ENCODE data around the gene RALGPS1. TPM values are rescaled to one million over a fixed set of nuclear protein-coding genes. Genes with fewer than 3 reads are reported as not detected.

Gene RALGPS1
- total RNA-seq, 1 donor from 2014 or later = 11.9 TPM

GRCh38 chr9:127079446-127080140, 165.0 kb downstream of the RALGPS1 start:
- DNase-seq = no peak

DNA sequence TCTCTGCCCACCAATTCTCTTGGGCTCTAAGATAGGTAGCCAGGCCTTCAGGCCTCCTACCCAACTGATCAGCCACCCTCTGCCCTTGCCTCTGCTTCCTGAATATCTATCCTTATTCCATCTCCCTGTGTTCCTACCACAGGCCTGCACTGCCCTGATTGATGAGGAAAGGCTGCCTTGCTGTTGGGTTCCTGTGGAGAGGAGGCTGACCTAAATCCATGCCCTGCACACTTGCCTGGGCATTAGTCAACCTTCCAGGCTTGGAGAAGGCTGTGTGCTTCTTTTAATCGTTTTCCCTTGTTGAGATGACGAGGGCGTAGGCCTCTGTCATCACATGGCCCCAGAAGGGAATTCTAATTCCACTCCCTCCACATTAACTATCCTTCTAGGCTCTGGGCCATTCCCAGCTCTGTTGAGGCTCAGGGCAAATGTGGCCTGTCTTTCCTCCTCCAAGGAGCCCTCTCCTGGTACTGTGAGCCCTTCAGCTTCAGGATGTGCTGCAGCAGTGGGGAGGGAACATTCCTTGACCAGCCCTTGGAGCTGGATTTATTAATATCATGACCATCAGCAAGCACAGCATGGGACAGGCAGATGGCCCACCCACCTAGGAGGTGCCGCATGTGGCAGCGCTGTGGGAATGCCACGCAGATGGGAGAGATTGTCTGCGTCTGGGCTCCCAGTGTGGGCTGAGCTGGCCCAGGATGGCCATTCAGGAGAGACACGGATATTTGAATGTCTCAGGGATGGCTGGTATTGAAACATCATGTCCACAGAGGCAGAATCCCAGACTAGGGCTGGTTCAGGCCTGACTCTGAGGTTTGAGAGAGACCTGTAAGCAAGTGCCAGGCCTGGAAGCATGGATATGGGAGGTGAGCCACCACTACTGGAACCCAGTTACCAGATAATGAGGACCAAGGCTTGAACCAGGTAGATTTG, 166.9 kb downstream of the RALGPS1 start:
- DNase-seq = no peak

GRCh38 chr9:127083138-127083980, 168.8 kb downstream of the RALGPS1 start:
- DNase-seq = no peak

- no peak for DNase-seq
Measured at GRCh38 chr9:127084076-127085039, 169.8 kb downstream of the RALGPS1 start.

DNA sequence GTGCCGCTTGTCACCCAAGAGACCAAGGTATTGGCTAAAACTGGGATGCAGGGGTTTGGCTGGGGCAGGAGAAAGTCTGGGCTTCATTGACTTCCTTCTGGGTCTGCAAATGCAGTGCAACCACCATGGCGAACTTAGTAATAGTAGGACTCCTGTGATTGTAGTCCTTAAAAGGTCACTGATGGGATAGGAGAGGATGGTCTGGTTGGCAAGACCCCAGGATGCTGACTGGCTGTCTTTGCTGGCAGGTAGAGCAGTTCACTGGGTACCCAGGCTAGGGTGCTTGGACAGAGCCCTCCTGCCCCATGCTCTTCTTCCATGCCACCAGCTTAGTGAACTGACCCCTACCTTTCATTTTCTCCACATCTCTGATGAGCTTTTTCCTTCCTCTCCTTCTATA, 170.6 kb downstream of the RALGPS1 start:
- no peak for DNase-seq

GRCh38 chr9:127086771-127087170, 172.2 kb downstream of the RALGPS1 start:
- no peak for DNase-seq

GRCh38 chr9:127087411-127087810, 172.8 kb downstream of the RALGPS1 start:
- DNase-seq = no peak

- no peak for DNase-seq
Measured at GRCh38 chr9:127087836-127088235, 173.3 kb downstream of the RALGPS1 start.

DNA sequence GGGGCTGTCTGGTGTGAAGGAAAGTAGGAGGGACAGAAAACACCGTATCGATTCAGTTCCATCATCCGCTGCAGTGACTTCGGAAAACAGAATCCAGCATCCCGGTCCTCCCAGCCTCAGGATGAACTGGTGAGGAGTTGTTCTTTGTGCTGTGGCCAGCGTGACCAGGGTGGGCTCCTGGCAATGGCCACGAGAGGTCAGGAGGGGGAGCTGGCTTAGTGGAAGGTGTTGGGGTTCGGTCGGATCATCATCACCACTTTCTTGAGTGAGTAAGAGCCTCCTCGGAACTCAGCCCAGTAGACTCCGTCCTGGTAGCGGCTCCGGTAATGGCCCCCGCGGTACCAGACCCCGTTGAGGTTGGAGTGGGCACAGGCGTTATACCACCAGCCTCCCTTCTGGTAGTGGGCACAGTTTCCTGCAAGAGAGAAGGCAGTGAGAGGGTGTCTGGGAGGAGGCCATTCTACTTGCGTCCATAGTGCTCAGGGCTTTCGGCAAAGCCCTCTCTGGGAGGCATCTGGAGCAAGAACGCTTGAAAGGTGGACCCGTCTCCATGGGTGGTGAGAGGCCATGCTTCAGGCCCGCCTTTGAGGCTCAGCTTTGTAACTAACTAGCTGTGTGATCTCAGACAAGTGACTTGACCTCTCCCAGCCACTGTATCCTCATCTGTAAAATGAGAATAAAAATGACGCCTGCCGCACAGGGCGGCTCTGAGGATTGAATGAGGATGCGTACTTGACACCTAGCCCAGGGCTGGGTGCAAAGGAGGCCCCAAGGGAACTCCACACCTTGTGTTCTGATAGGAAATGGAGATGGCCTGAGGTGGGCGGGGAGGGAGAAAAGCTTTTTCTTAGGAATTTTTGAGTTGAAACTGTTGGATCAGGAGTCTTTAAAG, 174.4 kb downstream of the RALGPS1 start:
- DNase-seq = no peak

- DNase-seq = peak; percentile 41
Measured at GRCh38 chr9:127089631-127090081, 175.1 kb downstream of the RALGPS1 start.

DNA sequence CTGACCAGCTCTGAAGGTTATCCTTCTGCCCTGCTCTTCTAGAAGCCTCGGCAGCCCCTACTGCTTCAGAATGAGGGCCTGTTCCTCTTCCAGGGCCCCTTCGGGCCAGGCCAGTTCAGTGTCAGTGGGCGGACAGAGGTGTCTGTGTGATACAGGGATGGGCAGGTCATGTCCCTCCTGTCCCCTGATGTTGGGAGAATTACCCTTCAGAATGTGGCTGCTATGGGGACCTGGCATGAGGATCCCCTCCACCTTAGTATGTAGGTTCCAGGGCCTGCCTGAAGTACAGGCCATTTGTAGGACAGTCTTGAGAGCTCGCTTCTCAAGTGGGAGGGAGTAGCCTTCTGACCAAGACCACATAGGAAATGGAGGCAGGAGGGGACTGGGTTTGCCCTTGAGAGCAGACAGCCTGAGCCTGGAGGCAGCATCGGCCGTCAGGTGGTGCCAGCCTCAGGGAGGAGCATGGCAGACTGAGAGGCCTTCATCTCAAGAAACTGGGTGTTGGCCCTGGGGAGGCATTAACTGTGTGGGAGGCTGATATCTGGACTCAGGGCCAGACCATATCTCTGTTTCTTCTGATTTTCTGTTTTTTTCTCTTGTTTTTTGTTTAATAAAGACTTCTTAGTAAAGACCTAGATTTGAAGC, 175.9 kb downstream of the RALGPS1 start:
- no peak for DNase-seq

- DNase-seq = no peak
Measured at GRCh38 chr9:127091526-127091925, 176.9 kb downstream of the RALGPS1 start.

- DNase-seq = no peak
Measured at GRCh38 chr9:127092041-127092608, 177.5 kb downstream of the RALGPS1 start.

DNA sequence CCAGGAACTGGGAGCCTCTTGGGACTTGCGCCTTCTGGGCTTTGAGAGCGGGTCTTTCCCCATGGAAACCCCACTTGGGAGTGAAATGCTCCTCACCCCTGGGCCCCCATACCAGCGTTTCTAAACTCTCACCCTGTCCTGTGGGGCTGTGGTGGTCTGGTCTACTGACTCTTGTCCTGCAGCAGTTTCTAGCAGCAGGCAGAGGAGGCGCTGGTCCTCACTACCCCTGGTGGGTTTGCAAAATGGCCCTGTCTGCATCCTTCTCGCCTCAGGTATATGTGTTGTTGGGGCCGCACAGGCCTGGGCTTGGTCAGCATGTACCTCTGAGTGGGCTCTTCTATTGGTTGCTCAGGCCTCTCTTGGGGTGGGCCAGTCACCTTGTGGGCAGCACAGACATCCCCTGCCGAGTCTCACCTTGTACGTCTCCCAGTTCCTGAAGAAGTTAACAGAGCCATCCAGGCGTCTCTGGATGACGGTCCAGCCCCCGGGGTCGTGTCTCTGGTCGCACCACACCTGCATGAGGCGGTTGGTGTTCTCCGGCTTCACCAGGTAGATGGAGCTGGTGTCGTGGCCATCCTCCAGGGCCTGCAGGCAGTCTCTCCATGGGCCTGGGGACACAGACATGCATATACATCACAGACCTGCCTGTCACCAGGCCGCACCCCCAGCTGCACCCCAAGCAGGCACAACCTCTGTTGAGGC, 178.9 kb downstream of the RALGPS1 start:
- DNase-seq = no peak

DNA sequence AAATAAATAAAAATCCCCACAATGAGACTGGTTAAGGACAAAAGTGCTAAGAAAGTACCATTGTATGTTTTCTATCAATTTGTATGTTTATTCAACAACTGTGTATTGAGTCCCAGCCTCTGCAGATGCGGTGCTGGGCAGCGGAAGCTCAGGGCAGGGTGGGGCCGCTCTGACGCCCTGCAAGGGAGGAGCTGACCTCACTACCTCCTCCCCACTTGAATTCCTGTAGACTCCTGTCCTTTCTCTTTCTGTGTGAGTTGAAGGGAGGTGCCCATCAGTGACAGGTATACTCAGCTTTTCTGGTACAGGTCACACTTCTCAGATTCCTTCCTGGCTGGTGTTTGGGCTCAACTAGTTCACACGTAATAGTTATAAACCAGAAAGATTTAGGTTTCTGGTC, 180.8 kb downstream of the RALGPS1 start:
- no peak for DNase-seq

DNA sequence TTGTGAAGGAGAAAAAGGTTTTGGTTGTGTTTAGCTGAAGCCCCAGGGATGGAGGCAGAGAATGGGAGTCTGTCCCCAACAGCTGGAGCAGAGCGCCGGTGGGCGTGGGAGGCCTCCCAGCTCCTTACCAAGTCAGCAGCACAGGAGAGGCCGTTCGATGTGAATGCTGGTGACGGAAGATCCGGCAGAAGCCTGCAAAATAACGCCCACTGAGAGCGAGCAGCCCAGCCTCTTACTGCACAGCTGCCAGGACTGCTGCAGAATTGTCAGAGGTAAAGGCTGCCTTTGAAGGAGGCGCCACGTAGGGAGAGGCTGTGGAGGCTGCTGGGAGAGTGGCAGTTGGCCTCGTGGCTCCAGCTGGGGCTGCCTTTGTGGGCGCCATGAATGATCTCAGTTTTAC, 181.6 kb downstream of the RALGPS1 start:
- DNase-seq = no peak

DNA sequence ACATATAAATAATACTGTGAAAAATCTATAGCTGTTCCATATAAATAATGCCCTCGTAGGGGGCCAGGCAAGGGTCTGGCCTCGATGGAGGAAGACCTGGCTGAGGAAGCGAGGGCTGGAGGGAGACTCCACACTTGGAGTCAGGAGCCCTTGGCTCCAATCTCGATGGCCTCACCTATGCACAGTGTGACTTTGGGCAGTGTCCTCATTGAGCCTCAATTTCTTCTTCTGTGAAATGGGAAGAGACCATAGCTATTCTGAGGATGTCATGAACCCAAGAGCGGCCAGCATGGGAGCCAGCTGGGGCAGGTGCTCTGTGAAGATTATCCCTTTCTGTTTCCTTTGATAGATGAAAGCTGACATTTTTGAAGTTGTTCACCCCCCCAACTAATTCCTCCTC, 183.1 kb downstream of the RALGPS1 start:
- DNase-seq = no peak

- DNase-seq = no peak
Measured at GRCh38 chr9:127098916-127099553, 184.5 kb downstream of the RALGPS1 start.
